Sigmoid colon (tissue), 7 donors: ENCODE results near the gene ZFYVE28. TPM values are rescaled to one million over a fixed set of nuclear protein-coding genes. Genes with fewer than 3 reads are reported as not detected.
A peak's percentile ranks its signal among the peaks of the same experiment; 100 is the strongest.

Experiments
- DNase-seq: peaks from one replicate; pipeline ENCODE4 v3.0.0-alpha.2; 2019
- H3K27ac ChIP-seq, 4 donors: fragments of 200-600 bp; sonication (generic); one replicate each; pipeline ENCODE4 v1.5.1; 2016 to 2019; ENCODE audit warnings: mild to moderate bottlenecking in 1 of 4
- H3K27me3 ChIP-seq, 3 donors: fragments of 200-600 bp; sonication (generic); one replicate each; pipeline ENCODE4 v1.5.1; 2019; ENCODE audit warnings: mild to moderate bottlenecking in 1 of 3
- H3K36me3 ChIP-seq, 4 donors: fragments of 200-600 bp; sonication (generic); one replicate each; pipeline ENCODE4 v1.5.1; 2016 to 2019
- H3K4me1 ChIP-seq, 4 donors: fragments of 200-600 bp; sonication (generic); one replicate each; pipeline ENCODE4 v1.5.1; 2017 to 2019
- H3K4me3 ChIP-seq, 4 donors: fragments of 200-600 bp; sonication (generic); one replicate each; pipeline ENCODE4 v1.5.1; 2017 to 2019; ENCODE audit warnings: mild to moderate bottlenecking in 2 of 4, moderate library complexity in 1 of 4
- H3K9me3 ChIP-seq, 4 donors: fragments of 200-600 bp in 3 of 4; sonication (generic) in 3 of 4; one replicate each; pipeline versions ENCODE4 v1.5.1 to v1.6.1; 2013 to 2019
- CTCF ChIP-seq, 4 experiments: fragments of 450-650 bp in 3 of 4; fragments of 200-600 bp in 1 of 4; IDR thresholded peaks; one replicate each; pipeline ENCODE4 v1.5.1; 2016 to 2019; ENCODE audit warnings: antibody characterized with exemption in 4 of 4, mild to moderate bottlenecking in 3 of 4, moderate library complexity in 2 of 4
- EP300 ChIP-seq, 4 donors: sonication (generic); formaldehyde crosslinking; IDR thresholded peaks; one replicate each; pipeline ENCODE4 v1.6.1; 2017; ENCODE audit warnings: antibody characterized with exemption in 4 of 4
- POLR2A ChIP-seq, 2 donors: fragments of 450-650 bp; IDR thresholded peaks; one replicate each; pipeline ENCODE4 v1.6.1; 2016; ENCODE audit warnings: antibody characterized with exemption in 2 of 2, mild to moderate bottlenecking in 2 of 2, moderate library complexity in 2 of 2
- POLR2AphosphoS5 ChIP-seq, 4 donors: sonication (generic); formaldehyde crosslinking; IDR thresholded peaks; one replicate each; pipeline ENCODE4 v1.6.1; 2017; ENCODE audit warnings: antibody characterized with exemption in 4 of 4
- WGBS, 2 donors: extraction: QIAGEN DNeasy Blood & Tissue Kit; methylation state at CpG; one replicate each; pipeline ENCODE4 v1.1.7; 2013; 5-methylcytosine and 5-hydroxymethylcytosine counted together
- intact Hi-C: fragments of 100-400 bp; cut with DNase I; formaldehyde crosslinking; loops from one replicate; pipeline ENCODE4 v1.15.1; 2023
- polyA plus RNA-seq, 3 donors: library from polyadenylated mRNA; stranded (reverse); fragments of 200-250 nt; gene quantifications; one replicate each; pipeline ENCODE4 v1.2.3, GENCODE V29; 2013
- total RNA-seq, 4 donors: library from RNA; depleted of rRNA; stranded (reverse); fragments of >200 nt; gene quantifications; one replicate each; pipeline ENCODE4 v1.1.0, GENCODE V29; 2016
- donor health status: healthy with polysubstance abuse.
- donor health status: Bipolar disorder and iron deficiency.
- donor health status: healthy.

Gene ZFYVE28
- total and polyA plus RNA-seq, 7 donors, result 3.1 to 24.1 (median 13.0) TPM

GRCh38 chr4:2367626-2368025 lies 50.8 kb downstream of the ZFYVE28 start:
- H3K27ac ChIP-seq, result no peak overlapping the region
- no peak for TF ChIP-seq EP300 (IDR thresholded peaks at IDR 0.05)
- no peak for TF ChIP-seq POLR2AphosphoS5 (IDR thresholded peaks at IDR 0.05)
- no peak for TF ChIP-seq POLR2A (IDR thresholded peaks at IDR 0.05)
- no peak for TF ChIP-seq CTCF (IDR thresholded peaks at IDR 0.05)
- no peaks in the 10 kb centered on the region for H3K27me3 ChIP-seq
- H3K36me3 ChIP-seq, result no peaks in the 10 kb centered on the region
- intact Hi-C loops, result loop anchor here (10.0 kb wide), 1 partner anchor 103 kb away; the partner anchor contains the start of gene MXD4
- H3K4me3 ChIP-seq, result no peak overlapping the region
- peak; percentile 32 for DNase-seq
- WGBS, 2 donors, result 84 to 88% methylated on average over 7 of the region's 7 CpGs
- H3K4me1 ChIP-seq, result peaks cover 0 to 18% (median 15%) of the 10 kb centered on the region in 4 donors
- H3K9me3 ChIP-seq, result peaks cover 0 to 3% (median 0%) of the 10 kb centered on the region in 4 donors

GRCh38 chr4:2366252-2367192 lies 51.9 kb downstream of the ZFYVE28 start:
- WGBS, 2 donors, result 73 to 85% methylated on average over 20 of the region's 20 CpGs

GRCh38 chr4:2365913-2366210 lies 52.6 kb downstream of the ZFYVE28 start:
- no peaks in the 10 kb centered on the region for H3K27me3 ChIP-seq
- 87 to 91% methylated on average over 9 of the region's 9 CpGs for WGBS, 2 donors
- no peak for TF ChIP-seq POLR2A (IDR thresholded peaks at IDR 0.05)
- TF ChIP-seq EP300 (IDR thresholded peaks at IDR 0.05), result no peak
- TF ChIP-seq CTCF (IDR thresholded peaks at IDR 0.05), result no peak
- TF ChIP-seq POLR2AphosphoS5 (IDR thresholded peaks at IDR 0.05), result no peak
- H3K36me3 ChIP-seq, result no peaks in the 10 kb centered on the region
- intact Hi-C loops, result loop anchor here (10.0 kb wide), 1 partner anchor 101 kb away; the partner anchor contains the start of gene MXD4
- peaks cover 0 to 18% (median 15%) of the 10 kb centered on the region in 4 donors for H3K4me1 ChIP-seq
- peaks cover 0 to 3% (median 0%) of the 10 kb centered on the region in 4 donors for H3K9me3 ChIP-seq
- H3K27ac ChIP-seq, result no peak overlapping the region
- H3K4me3 ChIP-seq, result no peak overlapping the region
- DNase-seq, result peak; percentile 49

More at GRCh38 chr4:2366252-2367192, 51.9 kb downstream of the ZFYVE28 start:
- H3K4me3 ChIP-seq, result no peak overlapping the region
- no peak overlapping the region for H3K27ac ChIP-seq
- peaks cover 0 to 18% (median 15%) of the 10 kb centered on the region in 4 donors for H3K4me1 ChIP-seq
- peak; percentile 64 for DNase-seq
- no peaks in the 10 kb centered on the region for H3K36me3 ChIP-seq
- no peaks in the 10 kb centered on the region for H3K27me3 ChIP-seq
- H3K9me3 ChIP-seq, result peaks cover 0 to 3% (median 0%) of the 10 kb centered on the region in 4 donors
- TF ChIP-seq EP300 (IDR thresholded peaks at IDR 0.05), result no peak
- TF ChIP-seq POLR2AphosphoS5 (IDR thresholded peaks at IDR 0.05), result no peak
- no peak for TF ChIP-seq CTCF (IDR thresholded peaks at IDR 0.05)
- TF ChIP-seq POLR2A (IDR thresholded peaks at IDR 0.05), result no peak
- intact Hi-C loops, result loop anchor here (10.0 kb wide), 1 partner anchor 102 kb away; the partner anchor contains the start of gene MXD4

- intact Hi-C loops, result loop anchor here (10.0 kb wide), 1 partner anchor 100 kb away; the partner anchor contains the start of gene MXD4
- peak overlapping the region in 3 of 4 donors; percentile 24 to 46 (median 46) for H3K27ac ChIP-seq
- peaks cover 0 to 18% (median 15%) of the 10 kb centered on the region in 4 donors for H3K4me1 ChIP-seq
- WGBS, 2 donors, result 36 to 56% methylated on average over 41 of the region's 41 CpGs
- H3K27me3 ChIP-seq, result no peaks in the 10 kb centered on the region
- peak; percentile 63 for DNase-seq
- H3K4me3 ChIP-seq, result peak overlapping the region; percentile 53 to 61 (median 58)
- H3K36me3 ChIP-seq, result no peaks in the 10 kb centered on the region
- H3K9me3 ChIP-seq, result peaks cover 0 to 3% (median 0%) of the 10 kb centered on the region in 4 donors
- TF ChIP-seq CTCF (IDR thresholded peaks at IDR 0.05), result no peak
- TF ChIP-seq POLR2AphosphoS5 (IDR thresholded peaks at IDR 0.05), result no peak
- no peak for TF ChIP-seq POLR2A (IDR thresholded peaks at IDR 0.05)
- no peak for TF ChIP-seq EP300 (IDR thresholded peaks at IDR 0.05)
Measured at GRCh38 chr4:2365054-2365912, 53.2 kb downstream of the ZFYVE28 start.
